Sigmoid colon (tissue), 3 donors: ENCODE measurements around the gene ZNF445.

Source experiments
- CTCF ChIP-seq, 4 experiments: fragments of 450-650 bp in 3 of 4; fragments of 200-600 bp in 1 of 4; IDR thresholded peaks; one replicate each; pipeline ENCODE4 v1.5.1; 2016 to 2019; ENCODE audit warnings: antibody characterized with exemption in 4 of 4, mild to moderate bottlenecking in 3 of 4, moderate library complexity in 2 of 4
- POLR2A ChIP-seq, 2 donors: fragments of 450-650 bp; IDR thresholded peaks; one replicate each; pipeline ENCODE4 v1.6.1; 2016; ENCODE audit warnings: antibody characterized with exemption in 2 of 2, mild to moderate bottlenecking in 2 of 2, moderate library complexity in 2 of 2

GRCh38 chr3:44444437-44444836 is 33.0 kb downstream of the ZNF445 start:
- TF ChIP-seq CTCF (IDR thresholded peaks at IDR 0.05): no peak
- TF ChIP-seq POLR2A (IDR thresholded peaks at IDR 0.05): no peak
